NOMO-1 treated with DMSO at 0.1 percent for 48 hours (cell line): ENCODE data around the gene VPS13D.

Source experiments
- DNase-seq: peaks from one replicate; lab custom pipeline; 2025; ENCODE audit not compliant: unreplicated experiment; lab: John Stamatoyannopoulos, UW

The VPS13D gene

GRCh38 chr1:12417389-12417788 lies 187.6 kb downstream of the VPS13D start:
- no peak for DNase-seq

DNA sequence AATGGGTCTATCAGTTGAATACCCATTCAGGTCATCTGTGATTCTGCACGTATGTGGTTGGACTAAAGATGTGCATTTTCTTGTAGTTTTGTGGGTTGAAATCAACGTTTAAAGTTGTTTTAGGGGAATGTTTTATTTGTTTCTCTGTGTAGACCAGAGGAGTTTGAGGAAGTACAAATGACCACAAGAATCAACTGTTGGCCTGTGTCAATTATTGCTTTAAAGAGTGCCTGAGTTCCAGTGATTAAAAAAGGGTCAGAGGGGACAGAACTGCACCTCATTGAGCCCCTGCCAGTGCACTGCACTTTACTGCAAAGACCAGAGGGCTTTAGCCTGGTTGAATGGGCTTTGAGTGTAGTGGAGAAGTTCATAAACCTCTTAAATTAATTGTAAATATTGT lies 190.3 kb downstream of the VPS13D start:
- peak; percentile 68 for DNase-seq

GRCh38 chr1:12422488-12422887 lies 192.7 kb downstream of the VPS13D start:
- no peak for DNase-seq

GRCh38 chr1:12424087-12424529 lies 194.3 kb downstream of the VPS13D start:
- no peak for DNase-seq

DNA sequence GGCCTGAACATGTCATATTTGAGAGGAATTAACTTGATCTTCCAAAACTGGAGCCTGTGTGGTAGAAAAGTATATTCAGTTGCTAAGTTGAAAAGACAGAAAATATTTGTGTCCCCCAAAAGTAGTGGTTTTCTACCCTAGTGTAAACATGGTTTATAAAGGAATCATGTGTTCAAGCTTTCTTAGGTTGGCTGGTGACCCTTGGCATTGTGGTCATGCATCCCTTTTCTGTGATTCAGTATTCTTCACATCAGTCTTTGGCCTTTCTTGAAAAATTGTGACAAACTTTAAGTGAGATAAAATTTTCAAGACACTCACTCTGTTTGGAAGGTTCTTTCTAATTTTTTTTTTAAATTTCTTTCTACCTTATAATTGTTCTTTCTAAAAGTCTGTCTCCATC lies 195.0 kb downstream of the VPS13D start:
- no peak for DNase-seq

DNA sequence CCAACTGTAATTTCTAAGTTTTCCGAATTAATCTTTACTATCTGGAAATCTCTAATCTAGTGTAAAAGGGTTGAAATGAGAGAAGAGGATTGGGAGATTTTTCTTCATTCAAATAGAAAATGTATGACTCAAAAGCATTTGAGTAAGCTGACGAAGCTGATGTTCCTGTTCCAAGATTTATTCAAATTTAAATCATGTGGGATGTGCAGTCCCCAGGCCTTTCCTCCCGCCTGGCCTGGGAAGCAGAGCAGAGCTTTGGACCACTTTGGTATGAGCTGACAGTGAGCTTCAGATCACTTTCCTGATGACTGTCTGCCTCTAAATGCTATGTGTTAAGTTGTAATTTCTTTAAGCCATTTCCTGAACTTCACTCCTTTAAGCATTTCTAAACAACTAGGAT lies 196.2 kb downstream of the VPS13D start:
- no peak for DNase-seq

- DNase-seq = no peak
These were observed 198.5 kb downstream of the VPS13D start for GRCh38 chr1:12428334-12428733.

GRCh38 chr1:12430525-12430924 lies 200.7 kb downstream of the VPS13D start:
- no peak for DNase-seq

GRCh38 chr1:12432897-12433296 lies 203.1 kb downstream of the VPS13D start:
- DNase-seq = no peak

DNA sequence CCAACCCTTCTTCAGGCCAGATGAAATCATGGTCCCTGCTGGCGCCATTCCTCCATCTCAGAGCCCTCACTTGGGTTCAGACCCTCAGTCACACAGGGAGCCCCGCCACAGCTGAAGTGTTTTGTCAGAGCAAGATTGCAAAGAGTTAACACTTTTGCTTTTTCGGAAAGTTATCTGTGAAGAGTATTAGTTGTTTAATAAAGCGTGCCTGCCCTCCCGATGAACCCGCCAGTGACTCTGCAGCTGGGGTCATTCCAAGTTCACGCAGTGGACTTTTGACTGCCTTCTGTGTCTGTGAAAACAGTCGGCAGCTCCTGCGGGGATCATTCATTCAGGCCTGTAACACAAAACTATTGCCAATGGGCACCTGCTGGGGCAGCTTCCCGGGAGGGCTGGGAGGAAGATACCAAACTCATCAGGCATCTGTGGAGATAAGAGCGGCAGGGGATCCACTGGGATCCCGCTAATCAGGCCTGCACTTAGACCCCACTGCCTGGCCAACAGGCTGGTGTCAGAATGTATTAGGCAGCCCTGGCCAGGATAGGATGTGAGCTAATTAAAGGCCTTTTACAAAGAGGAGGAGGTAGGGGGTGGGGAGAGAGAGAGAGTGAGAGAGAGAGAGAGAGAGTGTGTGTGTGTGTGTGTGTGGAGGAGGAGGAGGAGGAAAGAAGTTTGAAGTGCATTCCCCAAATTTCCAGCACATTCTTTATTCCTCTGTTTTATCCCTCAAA lies 203.7 kb downstream of the VPS13D start:
- no peak for DNase-seq

DNA sequence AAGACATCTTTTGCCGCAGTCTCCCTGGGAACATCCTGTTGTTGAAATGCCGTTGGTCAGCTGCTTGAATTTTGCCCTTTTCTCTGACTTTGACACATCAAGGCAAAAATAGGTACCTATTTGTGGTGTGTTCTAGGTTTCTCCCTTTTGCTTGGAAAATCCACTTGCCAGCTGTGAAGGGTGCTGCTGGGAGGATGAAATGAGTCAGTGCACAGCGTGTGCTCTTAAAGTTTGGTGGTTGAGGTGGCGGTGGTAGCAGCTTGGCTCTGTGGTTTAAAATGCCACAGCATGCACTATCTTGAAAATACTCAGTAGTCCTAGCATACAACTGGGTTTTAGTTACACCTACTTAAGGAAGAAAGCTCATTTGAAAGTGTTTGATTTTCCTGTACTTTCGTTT lies 204.3 kb downstream of the VPS13D start:
- no peak for DNase-seq

DNA sequence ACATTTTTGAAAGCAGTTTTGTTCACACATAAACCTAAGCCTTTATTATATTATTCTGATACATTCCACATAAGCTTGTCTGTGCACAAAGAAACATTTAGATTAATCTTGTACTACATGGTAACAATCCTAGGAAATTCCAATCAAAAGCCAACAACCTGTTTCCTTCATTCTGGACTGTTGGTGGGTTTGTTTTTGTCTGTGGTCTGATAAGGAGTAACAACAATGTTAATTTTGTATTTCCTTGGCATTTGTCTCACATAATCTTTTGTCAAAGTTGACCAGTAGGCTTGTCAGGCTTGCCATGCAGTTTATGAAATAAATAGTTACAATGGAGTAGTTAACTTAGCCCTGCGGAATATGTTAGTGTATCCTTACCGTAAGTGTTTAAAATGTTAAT lies 204.9 kb downstream of the VPS13D start:
- DNase-seq = no peak

GRCh38 chr1:12435639-12436344 lies 206.0 kb downstream of the VPS13D start:
- no peak for DNase-seq

GRCh38 chr1:12436345-12436658 lies 206.5 kb downstream of the VPS13D start:
- DNase-seq = no peak

DNA sequence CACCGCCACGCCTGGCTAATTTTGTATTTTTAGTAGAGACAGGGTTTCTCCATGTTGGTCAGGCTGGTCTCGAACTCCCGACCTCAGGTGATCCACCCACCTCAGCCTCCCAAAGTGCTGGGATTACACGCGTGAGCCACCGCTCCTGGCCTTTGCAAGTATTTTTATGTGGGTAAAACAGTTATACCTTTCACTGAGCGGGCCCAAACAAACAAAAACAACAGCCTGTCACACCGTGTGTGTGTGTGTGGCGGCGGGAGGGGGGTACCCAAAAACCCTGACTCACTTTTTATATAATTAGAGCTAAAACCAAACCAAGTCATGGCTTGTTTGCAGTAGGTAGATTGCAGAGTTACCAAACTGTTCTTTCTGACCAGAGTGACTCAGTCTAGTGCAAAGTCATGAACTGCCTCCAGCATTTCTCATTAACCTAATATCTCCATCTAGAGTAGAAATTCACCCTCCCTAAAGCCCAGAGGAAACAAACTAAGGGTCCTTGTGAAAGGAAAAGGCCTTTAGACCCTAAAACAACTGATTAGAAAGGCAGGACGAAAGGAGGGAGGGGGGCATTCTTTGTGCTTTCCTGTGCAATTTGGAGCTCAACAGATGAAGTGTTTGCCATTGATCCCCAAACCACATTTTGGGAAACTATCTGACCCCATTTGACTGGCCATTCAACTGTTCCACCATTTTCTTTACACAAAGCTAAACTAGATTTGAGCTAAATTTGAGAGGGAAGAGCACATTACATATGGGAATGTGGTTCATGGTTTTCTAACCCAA lies 207.2 kb downstream of the VPS13D start:
- DNase-seq = no peak

GRCh38 chr1:12437629-12438028 lies 207.8 kb downstream of the VPS13D start:
- DNase-seq = no peak

DNA sequence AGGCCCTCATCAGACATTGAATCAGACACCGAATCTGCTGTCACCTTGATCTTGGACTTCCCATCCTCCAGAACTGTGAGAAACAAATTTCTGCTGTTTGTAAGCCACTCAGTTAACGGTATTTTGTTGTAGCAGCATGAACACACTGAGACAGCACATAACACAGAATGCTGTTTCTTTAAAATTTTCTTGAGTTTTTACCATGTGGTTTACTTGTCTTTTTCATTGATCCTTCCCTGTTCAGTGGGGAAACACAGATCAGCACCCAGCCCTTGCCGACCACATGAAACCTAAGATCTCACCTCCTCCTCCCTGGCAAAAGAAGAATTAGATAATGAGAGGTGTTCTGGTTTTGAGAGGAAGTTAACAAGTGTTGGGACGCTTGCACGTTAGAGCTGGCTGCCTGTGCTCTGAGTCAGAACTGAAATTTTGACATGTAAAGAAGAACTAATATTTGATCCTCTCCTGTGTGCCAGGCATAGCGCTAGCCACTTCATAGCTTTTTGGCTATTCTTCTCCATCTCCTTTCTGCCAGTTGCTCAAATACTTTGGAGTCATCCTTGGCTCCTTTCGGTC lies 208.6 kb downstream of the VPS13D start:
- DNase-seq = peak; percentile 19

GRCh38 chr1:12439073-12439472 lies 209.2 kb downstream of the VPS13D start:
- DNase-seq = no peak

- DNase-seq = no peak
These were observed 211.7 kb downstream of the VPS13D start for GRCh38 chr1:12441414-12442105.

DNA sequence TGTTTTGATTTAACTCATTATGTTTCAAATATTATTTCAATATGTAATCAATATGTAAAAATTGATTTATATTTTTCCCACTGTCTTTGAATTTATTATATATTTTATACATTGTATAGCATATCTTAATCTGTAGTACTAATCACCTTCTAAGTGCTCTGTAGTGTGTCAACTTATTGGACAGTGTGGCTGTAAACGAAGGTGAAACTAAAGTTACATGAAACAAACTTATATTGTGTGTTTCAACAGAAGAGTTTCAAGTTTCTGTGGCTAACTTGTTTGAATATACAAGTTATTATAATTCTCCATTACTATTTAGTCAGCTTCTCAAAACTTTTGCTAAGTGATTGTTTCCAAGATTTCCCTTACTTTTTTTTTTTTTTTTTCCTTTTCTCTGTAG lies 212.4 kb downstream of the VPS13D start:
- no peak for DNase-seq

DNA sequence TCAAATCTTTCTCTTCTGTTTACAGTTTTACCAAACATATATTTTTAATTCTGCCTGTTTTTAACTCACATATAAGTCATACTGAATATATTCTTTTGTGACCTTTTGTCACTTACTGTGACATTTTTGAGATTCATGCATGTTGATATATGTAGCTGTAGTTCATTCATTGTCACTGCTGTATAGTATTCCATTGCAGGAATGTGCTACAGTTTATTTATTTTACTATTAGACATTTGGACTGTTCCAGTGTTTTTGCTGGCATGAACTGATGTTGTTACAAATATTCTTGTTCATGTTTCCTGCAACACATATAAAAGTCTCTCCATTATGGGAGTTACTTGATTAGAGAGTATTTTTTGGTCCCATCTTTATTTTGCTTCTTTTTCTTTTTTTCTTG lies 213.3 kb downstream of the VPS13D start:
- no peak for DNase-seq
